Gastroesophageal sphincter (tissue), 4 donors: ENCODE results near the gene VWA8. TPM values are rescaled to one million over a fixed set of nuclear protein-coding genes. Genes with fewer than 3 reads are reported as not detected.

ENCODE experiments used
- ATAC-seq: fragments of 150-250 bp; one replicate; pipeline ENCODE4 v1.9.1; 2016; ENCODE audit warnings: mild to moderate bottlenecking, moderate library complexity
- H3K27ac ChIP-seq, 4 donors: fragments of 200-600 bp; sonication (generic) in 3 of 4; 1 replicate in 3 of 4; 2 replicates in 1 of 4; pipeline ENCODE4 v1.5.1; 2016 to 2019
- H3K27me3 ChIP-seq: fragments of 200-600 bp; sonication (generic); one replicate; pipeline ENCODE4 v1.5.1; 2019
- H3K36me3 ChIP-seq, 2 donors: fragments of 200-600 bp; sonication (generic); one replicate each; pipeline ENCODE4 v1.5.1; 2019; ENCODE audit warnings: control low read depth in 1 of 2
- H3K4me1 ChIP-seq, 3 donors: fragments of 200-600 bp; sonication (generic); 1 replicate in 2 of 3; 2 replicates in 1 of 3; pipeline ENCODE4 v1.5.1; 2016 to 2019; ENCODE audit warnings: control low read depth in 2 of 3
- H3K4me3 ChIP-seq, 2 donors: fragments of 200-600 bp; sonication (generic); one replicate each; pipeline ENCODE4 v1.5.1; 2019; ENCODE audit warnings: mild to moderate bottlenecking in 1 of 2, moderate library complexity in 1 of 2
- H3K9me3 ChIP-seq, 3 donors: fragments of 200-600 bp; sonication (generic); one replicate each; pipeline ENCODE4 v1.5.1; 2017 to 2019; ENCODE audit warnings: control low read depth in 2 of 3
- CTCF ChIP-seq, 4 experiments: fragments of 200-600 bp in 2 of 4; fragments of 450-650 bp in 2 of 4; sonication (generic) in 1 of 4; IDR thresholded peaks; one replicate each; pipeline ENCODE4 v1.5.1; 2017 to 2019; ENCODE audit warnings: antibody characterized with exemption in 4 of 4, mild to moderate bottlenecking in 2 of 4, moderate library complexity in 2 of 4
- EP300 ChIP-seq: sonication (generic); formaldehyde crosslinking; IDR thresholded peaks from one replicate; pipeline ENCODE4 v1.6.1; 2017; ENCODE audit warnings: antibody characterized with exemption, mild to moderate bottlenecking
- POLR2A ChIP-seq, 2 donors: fragments of 450-650 bp; IDR thresholded peaks; one replicate each; pipeline ENCODE4 v1.6.1; 2017; ENCODE audit warnings: antibody characterized with exemption in 2 of 2, mild to moderate bottlenecking in 2 of 2, moderate library complexity in 1 of 2
- POLR2AphosphoS5 ChIP-seq: sonication (generic); formaldehyde crosslinking; IDR thresholded peaks from one replicate; pipeline ENCODE4 v1.6.1; 2017; ENCODE audit warnings: antibody characterized with exemption
- WGBS, 2 donors: methylation state at CpG; one replicate each; pipeline ENCODE4 v1.1.5; 2018; ENCODE audit warnings: low coverage in 1 of 2; 5-methylcytosine and 5-hydroxymethylcytosine counted together
- total RNA-seq, 4 donors: library from RNA; depleted of rRNA; stranded (reverse); fragments of >200 nt; gene quantifications; one replicate each; pipeline ENCODE4 v1.1.0, GENCODE V29; 2016

The VWA8 gene
- total RNA-seq = 10 to 100 TPM; 20.3 to 34.7 (median 23.9) TPM

- peak in 1 of 4 experiments; percentile 22 for TF ChIP-seq CTCF (IDR thresholded peaks at IDR 0.05)
- no peak for TF ChIP-seq EP300
- no peak for TF ChIP-seq POLR2AphosphoS5
- peak; percentile 7 to 15 for TF ChIP-seq POLR2A (IDR thresholded peaks at IDR 0.05)
- no peaks in the 10 kb centered on the region for H3K9me3 ChIP-seq
- ATAC-seq = peak; percentile 93
- H3K27ac ChIP-seq = peak within 1 kb of the TSS; percentile 55 to 91 (median 88)
- peaks cover 0 to 36% (median 0%) of the 10 kb centered on the region in 3 donors for H3K4me1 ChIP-seq
- H3K4me3 ChIP-seq = peak within 1 kb of the TSS; percentile 90 to 92
- no peaks in the 10 kb centered on the region for H3K36me3 ChIP-seq
- 0 to 29% methylated on average over 1 to 6 of the region's 83 CpGs for WGBS, 2 donors
- no peaks in the 10 kb centered on the region for H3K27me3 ChIP-seq
Measured at GRCh38 chr13:41960637-41961465, at the start of gene VWA8. Gene VWA8 (minus strand): TSS chr13:41961109. CDS start chr13:41961015, 94 bp downstream.

- Histone ChIP-seq H3K4me3 (no peak overlapping the region), H3K9me3 (no peaks in the 10 kb centered on the region), H3K27ac (no peak overlapping the region), H3K4me1 (peaks cover 0 to 9% (median 0%) of the 10 kb centered on the region in 3 donors), H3K27me3 (no peaks in the 10 kb centered on the region), H3K36me3 (no peaks in the 10 kb centered on the region)
- TF ChIP-seq CTCF (IDR thresholded peaks at IDR 0.05) = no peak
- TF ChIP-seq POLR2A (IDR thresholded peaks at IDR 0.05) = no peak
- no peak for TF ChIP-seq POLR2AphosphoS5
- TF ChIP-seq EP300 = no peak
- no peak for ATAC-seq
- 83 to 100% methylated on average over 2 to 4 of the region's 4 CpGs for WGBS, 2 donors
Measured at GRCh38 chr13:42009057-42009456, 48.1 kb upstream of the VWA8 start.

- H3K9me3 ChIP-seq = no peaks in the 10 kb centered on the region
- 47 to 70% methylated on average over 1 of the region's 1 CpG for WGBS, 2 donors
- H3K27ac ChIP-seq = no peak overlapping the region
- no peak for TF ChIP-seq POLR2AphosphoS5
- TF ChIP-seq CTCF (IDR thresholded peaks at IDR 0.05) = no peak
- TF ChIP-seq POLR2A (IDR thresholded peaks at IDR 0.05) = no peak
- no peak for TF ChIP-seq EP300
- H3K4me1 ChIP-seq = peaks cover 0 to 9% (median 0%) of the 10 kb centered on the region in 3 donors
- no peaks in the 10 kb centered on the region for H3K27me3 ChIP-seq
- no peak overlapping the region for H3K4me3 ChIP-seq
- H3K36me3 ChIP-seq = no peaks in the 10 kb centered on the region
- no peak for ATAC-seq
Measured at GRCh38 chr13:42007844-42008243, 46.9 kb upstream of the VWA8 start.

GRCh38 chr13:42002066-42002465 is 41.2 kb upstream of the VWA8 start:
- H3K9me3 ChIP-seq = no peaks in the 10 kb centered on the region
- TF ChIP-seq POLR2A (IDR thresholded peaks at IDR 0.05) (no peak), POLR2AphosphoS5 (no peak), CTCF (IDR thresholded peaks at IDR 0.05) (no peak), EP300 (no peak)

GRCh38 chr13:42001580-42001979 is 40.7 kb upstream of the VWA8 start:
- Histone ChIP-seq H3K9me3 (no peaks in the 10 kb centered on the region), H3K4me1 (peaks cover 0 to 7% (median 0%) of the 10 kb centered on the region in 3 donors), H3K27ac (no peak overlapping the region), H3K27me3 (no peaks in the 10 kb centered on the region), H3K4me3 (no peak overlapping the region), H3K36me3 (no peaks in the 10 kb centered on the region)
- no peak for ATAC-seq
- WGBS, 2 donors = 12 to 16% methylated on average over 4 to 6 of the region's 6 CpGs
- TF ChIP-seq POLR2A (IDR thresholded peaks at IDR 0.05) (no peak), EP300 (no peak), POLR2AphosphoS5 (no peak), CTCF (IDR thresholded peaks at IDR 0.05) (no peak)

More at GRCh38 chr13:42002066-42002465, 41.2 kb upstream of the VWA8 start:
- Histone ChIP-seq H3K27ac (no peak overlapping the region), H3K36me3 (no peaks in the 10 kb centered on the region), H3K4me3 (no peak overlapping the region), H3K27me3 (no peaks in the 10 kb centered on the region), H3K4me1 (peaks cover 0 to 7% (median 0%) of the 10 kb centered on the region in 3 donors)
- ATAC-seq = no peak
- WGBS, 2 donors = 73 to 82% methylated on average over 2 of the region's 2 CpGs
